Measurements from ENCODE around the gene CDH13.
A peak's percentile ranks its signal among the peaks of the same experiment; 100 is the strongest.

CDH13 gene

DNA sequence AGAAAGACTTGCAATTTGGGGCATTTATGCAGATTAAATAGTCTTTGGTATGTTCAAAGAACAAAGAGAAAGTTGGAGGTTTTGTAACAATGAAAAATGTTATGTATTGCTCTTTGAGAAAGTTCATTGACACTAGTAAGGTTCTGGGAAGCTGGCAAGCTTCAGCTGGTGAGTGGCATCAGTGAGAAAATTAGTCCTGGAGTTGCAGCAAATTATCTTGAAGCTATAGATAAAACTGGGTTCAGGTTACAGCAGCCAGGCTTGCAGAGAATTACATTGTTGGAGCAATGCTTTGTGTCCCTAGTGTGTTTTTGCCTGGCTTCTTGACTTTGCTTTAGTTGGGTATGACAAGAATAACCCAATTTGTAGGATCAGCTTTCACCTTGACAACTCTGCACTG, 221.2 kb downstream of the CDH13 start:
- no peak overlapping the region for H3K4me3 ChIP-seq (replicated peaks; ENCODE audit: low read depth, low read length)
- TF ChIP-seq, protein P1, sequence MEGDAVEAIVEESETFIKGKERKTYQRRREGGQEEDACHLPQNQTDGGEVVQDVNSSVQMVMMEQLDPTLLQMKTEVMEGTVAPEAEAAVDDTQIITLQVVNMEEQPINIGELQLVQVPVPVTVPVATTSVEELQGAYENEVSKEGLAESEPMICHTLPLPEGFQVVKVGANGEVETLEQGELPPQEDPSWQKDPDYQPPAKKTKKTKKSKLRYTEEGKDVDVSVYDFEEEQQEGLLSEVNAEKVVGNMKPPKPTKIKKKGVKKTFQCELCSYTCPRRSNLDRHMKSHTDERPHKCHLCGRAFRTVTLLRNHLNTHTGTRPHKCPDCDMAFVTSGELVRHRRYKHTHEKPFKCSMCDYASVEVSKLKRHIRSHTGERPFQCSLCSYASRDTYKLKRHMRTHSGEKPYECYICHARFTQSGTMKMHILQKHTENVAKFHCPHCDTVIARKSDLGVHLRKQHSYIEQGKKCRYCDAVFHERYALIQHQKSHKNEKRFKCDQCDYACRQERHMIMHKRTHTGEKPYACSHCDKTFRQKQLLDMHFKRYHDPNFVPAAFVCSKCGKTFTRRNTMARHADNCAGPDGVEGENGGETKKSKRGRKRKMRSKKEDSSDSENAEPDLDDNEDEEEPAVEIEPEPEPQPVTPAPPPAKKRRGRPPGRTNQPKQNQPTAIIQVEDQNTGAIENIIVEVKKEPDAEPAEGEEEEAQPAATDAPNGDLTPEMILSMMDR (IDR thresholded peaks at IDR 0.05; ENCODE audit: low read length, missing control alignments) = no peak
- peak; percentile 32 for DNase-seq (ENCODE audit: low read depth)

DNA sequence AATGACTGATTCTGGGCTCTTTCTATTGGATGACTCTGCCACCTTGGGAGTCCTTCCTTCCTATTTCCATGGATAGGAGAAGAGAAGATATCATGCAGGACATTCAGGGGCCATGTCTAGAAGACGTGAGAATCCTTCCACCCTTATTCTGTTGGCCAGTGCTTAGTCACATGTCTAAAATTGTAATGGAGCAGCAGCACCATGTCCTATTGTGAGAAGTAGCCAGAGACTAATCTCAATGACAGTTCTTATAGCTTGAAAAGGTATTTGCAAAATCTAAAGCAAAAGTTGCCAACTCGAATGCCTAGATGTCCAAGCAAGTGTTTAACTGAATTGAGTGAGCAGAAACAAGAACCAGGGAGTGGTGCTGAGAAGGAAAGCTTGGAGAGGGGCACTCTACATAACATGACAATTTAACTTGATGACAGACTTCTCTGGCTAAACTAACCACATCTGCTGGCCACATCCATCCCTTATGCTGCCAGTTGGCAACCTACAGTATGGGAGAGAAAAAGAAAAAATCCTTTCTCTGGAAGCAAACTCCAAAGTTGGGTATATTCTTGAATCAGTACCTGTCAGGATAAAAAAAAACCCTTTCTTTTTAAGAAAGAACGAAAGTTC, 225.7 kb downstream of the CDH13 start:
- TF ChIP-seq, protein P1 (IDR thresholded peaks at IDR 0.05; ENCODE audit: low read length, missing control alignments) = no peak
- no peak overlapping the region for H3K4me3 ChIP-seq (replicated peaks; ENCODE audit: low read depth, low read length)
- no peak for DNase-seq (ENCODE audit: low read depth)

DNA sequence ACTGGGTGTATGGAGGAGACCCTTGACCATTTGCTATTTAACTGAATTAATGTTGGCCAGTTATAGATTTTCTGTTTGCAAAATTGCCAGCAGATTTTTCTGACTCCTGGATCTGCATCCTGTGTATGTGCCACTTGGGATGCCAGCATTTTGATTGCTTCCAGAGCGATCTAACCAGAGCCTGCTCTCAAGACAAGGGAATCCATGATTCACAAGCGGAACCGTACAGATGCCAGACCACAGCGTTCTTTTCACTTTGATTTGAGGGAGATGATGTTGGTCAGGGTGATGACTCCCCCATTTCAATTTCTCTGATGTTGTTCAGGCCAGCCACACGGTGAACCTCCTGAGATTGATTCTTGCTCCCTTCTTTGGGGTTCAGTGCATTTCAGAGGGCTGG, 228.7 kb downstream of the CDH13 start:
- TF ChIP-seq, protein P1 (IDR thresholded peaks at IDR 0.05; ENCODE audit: low read length, missing control alignments) = no peak
- no peak for DNase-seq (ENCODE audit: low read depth)
- no peak overlapping the region for H3K4me3 ChIP-seq (replicated peaks; ENCODE audit: low read depth, low read length)

DNA sequence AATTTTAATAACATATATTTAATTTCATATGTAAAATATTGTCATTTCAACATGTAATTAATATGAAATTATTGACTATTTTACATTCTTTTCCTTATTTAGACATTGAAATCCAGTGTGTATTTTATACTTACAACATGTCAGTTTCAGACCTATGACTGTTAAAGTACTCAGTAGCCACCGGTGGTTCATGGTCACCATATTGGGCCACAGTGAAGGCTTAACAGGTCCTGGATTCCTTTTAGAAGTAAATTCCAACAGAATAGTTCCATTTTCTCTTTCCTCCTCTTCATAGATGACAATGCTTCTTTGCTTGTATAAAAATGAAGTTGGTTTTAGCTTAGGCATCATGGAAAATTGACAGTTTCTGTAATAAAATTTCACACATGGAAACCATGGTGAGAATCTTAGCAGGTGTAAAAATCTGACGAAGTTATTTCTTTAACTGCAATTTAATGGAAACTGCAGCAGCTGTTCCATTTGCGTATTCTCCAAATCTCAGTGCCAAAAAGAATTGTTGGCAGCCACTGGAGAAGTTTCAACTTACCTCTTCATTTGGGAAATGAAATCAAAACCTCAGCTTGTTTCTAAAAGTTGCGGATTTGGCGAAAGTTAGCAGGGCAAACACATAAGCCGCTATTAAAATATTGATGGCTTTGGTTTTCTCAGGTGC, 231.1 kb downstream of the CDH13 start:
- H3K4me3 ChIP-seq (replicated peaks; ENCODE audit: low read depth, low read length) = no peak overlapping the region
- DNase-seq (ENCODE audit: low read depth) = no peak
- TF ChIP-seq, protein P1 (IDR thresholded peaks at IDR 0.05; ENCODE audit: low read length, missing control alignments) = no peak

- no peak for DNase-seq (ENCODE audit: low read depth)
- TF ChIP-seq, protein P1 (IDR thresholded peaks at IDR 0.05; ENCODE audit: low read length, missing control alignments) = no peak
- H3K4me3 ChIP-seq (replicated peaks; ENCODE audit: low read depth, low read length) = no peak overlapping the region
Observed at GRCh38 chr16:82859662-82860061, 232.9 kb downstream of the CDH13 start.

GRCh38 chr16:82860071-82860470, 233.3 kb downstream of the CDH13 start:
- TF ChIP-seq, protein P1 (IDR thresholded peaks at IDR 0.05; ENCODE audit: low read length, missing control alignments) = no peak
- no peak for DNase-seq (ENCODE audit: low read depth)
- no peak overlapping the region for H3K4me3 ChIP-seq (replicated peaks; ENCODE audit: low read depth, low read length)

DNA sequence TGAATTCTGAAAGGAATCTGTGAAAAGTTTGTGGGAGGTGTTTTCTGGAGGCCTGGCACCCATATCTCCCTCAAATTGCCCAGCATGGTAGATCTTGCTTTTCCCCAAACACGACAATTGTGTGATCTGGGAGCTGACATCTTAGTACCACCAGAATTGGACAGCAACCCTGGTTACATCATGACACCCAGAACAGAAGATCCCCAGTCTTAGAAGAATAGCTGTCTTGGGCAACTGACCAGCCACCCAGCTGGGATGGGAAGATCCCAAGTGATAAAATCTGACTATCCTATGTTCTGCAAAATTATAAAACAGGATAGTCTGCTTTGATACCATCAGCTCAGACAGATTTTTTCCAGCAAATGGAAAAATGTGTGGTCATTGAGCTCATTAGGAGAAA, 235.3 kb downstream of the CDH13 start:
- DNase-seq (ENCODE audit: low read depth) = no peak
- no peak overlapping the region for H3K4me3 ChIP-seq (replicated peaks; ENCODE audit: low read depth, low read length)
- TF ChIP-seq, protein P1 (IDR thresholded peaks at IDR 0.05; ENCODE audit: low read length, missing control alignments) = no peak

Data from fibroblast of pulmonary artery (primary cell).